Esophagus (tissue), 2 donors: ENCODE measurements around the gene MATN3. TPM values are rescaled to one million over a fixed set of nuclear protein-coding genes. Genes with fewer than 3 reads are reported as not detected.

Experiments used
- H3K27ac ChIP-seq, 2 donors: one replicate each; pipeline ENCODE4 v1.5.1; 2013; ENCODE audit warnings: low read depth in 2 of 2, mild to moderate bottlenecking in 2 of 2, inconsistent platforms in 1 of 2, low read length in 1 of 2, moderate library complexity in 1 of 2
- H3K27me3 ChIP-seq, 2 donors: one replicate each; pipeline ENCODE4 v1.6.1; 2013; ENCODE audit warnings: low read length in 2 of 2, control low read depth in 1 of 2, mild to moderate bottlenecking in 1 of 2; ENCODE audit not compliant: insufficient read depth in 2 of 2, control insufficient read depth in 1 of 2
- H3K36me3 ChIP-seq, 2 donors: one replicate each; pipeline ENCODE4 v1.6.1; 2013; ENCODE audit warnings: low read length in 1 of 2; ENCODE audit not compliant: control insufficient read depth in 2 of 2, insufficient read depth in 2 of 2
- H3K4me1 ChIP-seq, 2 donors: one replicate each; pipeline ENCODE4 v1.6.1; 2013; ENCODE audit warnings: low read length in 1 of 2; ENCODE audit not compliant: control insufficient read depth in 2 of 2, insufficient read depth in 2 of 2
- H3K4me3 ChIP-seq, 2 donors: one replicate each; pipeline ENCODE4 v1.5.1; 2013; ENCODE audit warnings: low read length in 2 of 2, mild to moderate bottlenecking in 2 of 2, low read depth in 1 of 2, moderate library complexity in 1 of 2
- H3K9me3 ChIP-seq, 2 donors: one replicate each; pipeline ENCODE4 v1.6.1; 2013; ENCODE audit warnings: mild to moderate bottlenecking in 2 of 2, low read depth in 1 of 2, low read length in 1 of 2, moderate library complexity in 1 of 2; ENCODE audit not compliant: control insufficient read depth in 2 of 2, insufficient read depth in 1 of 2
- WGBS, 2 donors: extraction: QIAGEN DNeasy Blood & Tissue Kit; methylation state at CpG; one replicate each; pipeline ENCODE4 v1.1.7; 2013; 5-methylcytosine and 5-hydroxymethylcytosine counted together
- polyA plus RNA-seq, 2 donors: library from polyadenylated mRNA; stranded (reverse); fragments of 200-250 nt; gene quantifications; one replicate each; pipeline ENCODE4 v1.2.3, GENCODE V29; 2013
- donor health status: healthy with polysubstance abuse.
- donor health status: Bipolar disorder and iron deficiency.

Gene MATN3
- under 1 TPM; 0.14 to 0.42 TPM for polyA plus RNA-seq

GRCh38 chr2:20012282-20013125, at the start of gene MATN3:
MATN3 (minus strand) TSS chr2:20012668; CDS start chr2:20012631, 37 bp downstream.
- no peaks in the 10 kb centered on the region for H3K27me3 ChIP-seq
- no peaks in the 10 kb centered on the region for H3K36me3 ChIP-seq
- H3K27ac ChIP-seq, result peak within 1 kb of the TSS; percentile 11 to 46
- H3K4me3 ChIP-seq, result peak within 1 kb of the TSS; percentile 42 to 54
- WGBS, 2 donors, result 1% methylated on average over 56 to 87 of the region's 87 CpGs
- H3K4me1 ChIP-seq, result no peaks in the 10 kb centered on the region
- no peaks in the 10 kb centered on the region for H3K9me3 ChIP-seq

GRCh38 chr2:20061940-20062339, 49.5 kb upstream of the MATN3 start:
- 94 to 96% methylated on average over 5 of the region's 5 CpGs for WGBS, 2 donors
- H3K9me3 ChIP-seq, result no peaks in the 10 kb centered on the region
- H3K4me3 ChIP-seq, result no peak overlapping the region
- peaks cover 7 to 9% of the 10 kb centered on the region in 2 donors for H3K4me1 ChIP-seq
- no peaks in the 10 kb centered on the region for H3K36me3 ChIP-seq
- peak overlapping the region in 1 of 2 donors; percentile 7 for H3K27ac ChIP-seq
- H3K27me3 ChIP-seq, result no peaks in the 10 kb centered on the region

DNA sequence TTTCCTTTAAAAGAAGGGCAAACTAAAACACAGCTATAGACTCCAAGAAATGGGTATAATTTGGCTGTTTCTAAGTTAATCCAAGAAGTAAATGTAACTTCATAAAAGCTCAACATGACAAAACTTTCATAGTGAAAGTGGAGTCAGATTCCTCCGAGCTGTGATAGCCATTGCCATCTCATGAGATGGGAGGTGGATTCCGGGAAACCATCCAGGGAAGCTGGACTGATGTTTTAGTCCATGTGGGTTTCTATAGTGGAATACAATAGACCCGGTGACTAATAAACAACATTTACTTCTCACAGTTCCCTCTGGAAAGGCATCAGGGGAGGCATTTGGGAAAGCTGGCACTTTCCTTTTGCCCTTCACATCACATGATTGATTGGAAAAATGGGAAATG, 49.0 kb upstream of the MATN3 start:
- no peaks in the 10 kb centered on the region for H3K27me3 ChIP-seq
- 68 to 75% methylated on average over 3 of the region's 3 CpGs for WGBS, 2 donors
- no peak overlapping the region for H3K27ac ChIP-seq
- H3K4me3 ChIP-seq, result no peak overlapping the region
- no peaks in the 10 kb centered on the region for H3K9me3 ChIP-seq
- H3K36me3 ChIP-seq, result no peaks in the 10 kb centered on the region
- H3K4me1 ChIP-seq, result peaks cover 7 to 8% of the 10 kb centered on the region in 2 donors

GRCh38 chr2:20060106-20060505, 47.6 kb upstream of the MATN3 start:
- 86 to 93% methylated on average over 1 of the region's 1 CpG for WGBS, 2 donors

DNA sequence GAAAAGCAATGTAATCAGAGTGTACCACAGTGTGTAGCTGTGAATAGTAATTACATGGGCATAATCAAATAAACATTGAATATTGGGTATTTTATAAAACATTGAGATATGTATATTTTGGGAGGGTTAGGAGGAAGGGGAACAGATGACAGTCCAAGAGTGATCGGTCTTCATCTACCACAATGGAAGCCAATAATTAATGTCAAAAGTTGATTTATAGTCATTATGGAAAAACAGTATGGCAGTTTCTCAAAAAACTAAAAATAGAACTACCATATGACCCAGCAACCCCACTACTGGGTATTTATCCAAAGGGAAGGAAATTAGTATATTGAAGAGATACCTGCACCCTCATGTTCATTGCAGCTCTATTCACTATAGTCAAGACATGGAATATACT, 44.8 kb upstream of the MATN3 start:
- Histone ChIP-seq H3K9me3 (no peaks in the 10 kb centered on the region), H3K27me3 (no peaks in the 10 kb centered on the region), H3K4me1 (peaks cover 0 to 4% of the 10 kb centered on the region in 2 donors), H3K36me3 (no peaks in the 10 kb centered on the region), H3K4me3 (no peak overlapping the region), H3K27ac (no peak overlapping the region)
- WGBS, 2 donors, result 91 to 93% methylated on average over 1 of the region's 1 CpG

More at GRCh38 chr2:20060106-20060505, 47.6 kb upstream of the MATN3 start:
- Histone ChIP-seq H3K27ac (no peak overlapping the region), H3K9me3 (no peaks in the 10 kb centered on the region), H3K4me1 (peaks cover 2 to 7% of the 10 kb centered on the region in 2 donors), H3K4me3 (no peak overlapping the region), H3K27me3 (no peaks in the 10 kb centered on the region), H3K36me3 (no peaks in the 10 kb centered on the region)

DNA sequence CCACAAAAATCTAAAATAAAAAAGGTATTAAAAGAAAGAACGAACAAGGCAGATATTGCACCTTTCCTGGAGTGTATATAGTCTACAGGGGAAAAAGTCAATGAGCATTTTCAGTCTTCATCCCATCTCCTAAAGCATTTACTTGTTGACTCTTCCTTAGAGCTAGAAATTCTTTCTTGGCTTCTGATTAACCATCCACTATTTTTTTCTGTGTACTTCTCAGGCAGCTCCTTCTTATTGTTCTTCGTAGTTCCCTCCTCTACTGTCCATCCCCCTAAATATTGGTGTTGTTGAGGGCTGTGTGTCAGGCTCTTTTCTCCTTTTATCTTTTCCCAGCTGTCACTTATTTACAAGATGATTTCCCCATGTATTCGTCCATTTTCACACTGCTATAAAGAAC, 42.5 kb upstream of the MATN3 start:
- Histone ChIP-seq H3K27me3 (no peaks in the 10 kb centered on the region), H3K9me3 (no peaks in the 10 kb centered on the region), H3K4me1 (no peaks in the 10 kb centered on the region), H3K27ac (no peak overlapping the region), H3K4me3 (no peak overlapping the region), H3K36me3 (no peaks in the 10 kb centered on the region)
- WGBS, 2 donors, result 88 to 94% methylated on average over 3 of the region's 3 CpGs

DNA sequence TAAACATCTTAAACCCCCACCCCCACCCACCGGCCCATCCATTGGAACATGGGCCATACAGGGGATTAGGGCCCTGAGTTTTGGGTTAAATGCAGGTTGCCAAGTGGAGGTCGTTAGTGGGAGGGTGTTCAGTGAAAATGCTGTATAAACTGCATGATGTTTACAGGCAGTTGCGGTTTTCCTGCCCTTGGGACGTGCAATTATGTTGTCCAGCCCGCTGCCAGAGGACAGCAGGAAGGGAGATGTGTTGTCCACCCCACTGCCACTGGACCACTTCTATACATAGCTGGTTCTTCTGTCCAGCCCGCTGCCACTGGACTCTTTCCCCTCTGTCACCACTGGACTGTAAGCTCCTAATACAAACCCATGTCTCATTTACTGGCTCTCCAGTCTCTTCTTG, 41.7 kb upstream of the MATN3 start:
- 88 to 89% methylated on average over 6 of the region's 6 CpGs for WGBS, 2 donors
- Histone ChIP-seq H3K27me3 (no peaks in the 10 kb centered on the region), H3K9me3 (no peaks in the 10 kb centered on the region), H3K27ac (no peak overlapping the region), H3K4me3 (no peak overlapping the region), H3K36me3 (no peaks in the 10 kb centered on the region), H3K4me1 (no peaks in the 10 kb centered on the region)

DNA sequence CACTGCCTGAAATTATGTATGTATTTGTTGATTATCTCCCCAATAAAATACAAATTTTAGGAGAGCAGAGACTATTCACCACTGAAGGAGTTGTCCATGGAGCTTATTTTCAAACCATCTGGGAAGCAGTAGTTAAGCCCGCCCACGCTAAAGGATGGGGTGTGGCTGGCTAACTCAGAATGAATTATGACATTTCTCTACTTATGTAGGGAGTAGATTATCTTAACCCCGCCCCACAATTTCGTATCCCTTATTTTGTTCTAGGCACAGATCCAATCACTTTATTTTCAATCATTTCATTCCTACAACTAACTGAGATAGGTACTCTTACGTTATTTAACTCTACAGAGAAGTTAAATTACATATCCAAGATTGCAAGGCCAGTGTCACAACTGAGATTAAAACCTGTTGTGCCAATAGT, 40.4 kb upstream of the MATN3 start:
- no peaks in the 10 kb centered on the region for H3K27me3 ChIP-seq
- H3K36me3 ChIP-seq, result no peaks in the 10 kb centered on the region
- peak overlapping the region in 1 of 2 donors; percentile 47 for H3K4me3 ChIP-seq
- H3K9me3 ChIP-seq, result no peaks in the 10 kb centered on the region
- H3K27ac ChIP-seq, result peak overlapping the region; percentile 65 to 90
- H3K4me1 ChIP-seq, result no peaks in the 10 kb centered on the region
- 9 to 12% methylated on average over 5 of the region's 5 CpGs for WGBS, 2 donors

DNA sequence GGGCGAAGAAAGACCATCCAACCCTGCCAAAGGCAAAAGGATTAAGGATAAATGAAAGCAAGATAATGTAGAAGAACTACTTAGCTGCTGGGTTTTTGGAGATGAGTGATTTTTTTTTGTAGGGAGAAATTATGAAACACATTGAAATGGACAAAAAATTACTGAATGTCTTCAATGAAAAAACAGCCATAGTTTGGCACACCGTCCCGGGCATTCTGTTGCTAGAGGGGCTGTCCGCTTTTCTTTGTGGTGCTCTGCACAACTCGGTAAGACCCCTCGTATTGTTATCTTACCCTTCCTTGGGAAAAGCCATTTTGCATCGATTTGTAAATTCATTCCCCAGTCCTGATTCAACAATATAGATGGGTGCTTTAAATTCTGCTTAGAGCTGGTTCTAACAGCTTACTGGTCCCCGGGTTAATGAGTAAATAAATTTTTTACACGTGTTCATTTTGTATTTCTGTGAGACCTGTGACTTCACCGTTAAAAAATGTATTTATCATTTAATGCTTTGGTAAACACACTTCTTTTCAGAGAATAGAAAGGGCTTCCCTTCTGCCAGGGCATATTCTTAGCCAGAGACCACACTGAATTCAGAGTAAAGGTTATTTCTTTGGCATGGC, 39.9 kb upstream of the MATN3 start:
- no peaks in the 10 kb centered on the region for H3K36me3 ChIP-seq
- peak overlapping the region; percentile 90 to 99 for H3K27ac ChIP-seq
- H3K9me3 ChIP-seq, result no peaks in the 10 kb centered on the region
- no peaks in the 10 kb centered on the region for H3K27me3 ChIP-seq
- no peaks in the 10 kb centered on the region for H3K4me1 ChIP-seq
- WGBS, 2 donors, result 3 to 4% methylated on average over 10 of the region's 10 CpGs
- peak overlapping the region; percentile 47 to 57 for H3K4me3 ChIP-seq
